Liver (tissue), 3 donors: ENCODE data around the gene SRPRB.

ENCODE experiments used
- CTCF ChIP-seq: fragments of 150-350 bp; IDR thresholded peaks from 2 replicates; pipeline ENCODE4 v1.5.1; 2017; ENCODE audit warnings: improper control_type of control experiment, low read depth, low read length; ENCODE audit not compliant: missing input control
- EGR1 ChIP-seq, 2 donors: IDR thresholded peaks; 2 replicates each; pipeline ENCODE4 v1.6.1; 2016 to 2018; ENCODE audit warnings: antibody characterized with exemption in 2 of 2, low read depth in 2 of 2
- GABPA ChIP-seq, 2 donors: IDR thresholded peaks in 1 of 2; conservative IDR thresholded peaks in 1 of 2; 2 replicates each; pipeline ENCODE4 v1.6.1; 2016; ENCODE audit warnings: antibody characterized with exemption in 2 of 2, mild to moderate bottlenecking in 1 of 2, moderate library complexity in 1 of 2
- HNF4A ChIP-seq, 2 donors: conservative IDR thresholded peaks; 2 replicates each; pipeline ENCODE4 v1.6.1; 2016; ENCODE audit warnings: antibody characterized with exemption in 2 of 2, mild to moderate bottlenecking in 2 of 2
- HNF4G ChIP-seq: IDR thresholded peaks from 2 replicates; pipeline ENCODE4 v1.6.1; 2016; ENCODE audit warnings: antibody characterized with exemption
- JUND ChIP-seq, 2 donors: IDR thresholded peaks; 2 replicates each; pipeline ENCODE4 v1.6.1; 2016; ENCODE audit warnings: antibody characterized with exemption in 2 of 2
- REST ChIP-seq: IDR thresholded peaks from 2 replicates; pipeline ENCODE4 v1.6.1; 2016; ENCODE audit warnings: antibody characterized with exemption, mild to moderate bottlenecking
- RXRA ChIP-seq, 2 donors: IDR thresholded peaks; 2 replicates each; pipeline ENCODE4 v1.6.1; 2017 to 2018; ENCODE audit warnings: antibody characterized with exemption in 2 of 2, mild to moderate bottlenecking in 1 of 2
- SP1 ChIP-seq: IDR thresholded peaks from 2 replicates; pipeline ENCODE4 v1.6.1; 2018; ENCODE audit warnings: antibody characterized with exemption, mild to moderate bottlenecking
- TAF1 ChIP-seq: conservative IDR thresholded peaks from 2 replicates; pipeline ENCODE4 v1.6.1; 2016; ENCODE audit warnings: antibody characterized with exemption, mild to moderate bottlenecking
- YY1 ChIP-seq: IDR thresholded peaks from 2 replicates; pipeline ENCODE4 v1.6.1; 2016; ENCODE audit warnings: antibody characterized with exemption, mild to moderate bottlenecking
- ZBTB33 ChIP-seq: IDR thresholded peaks from 2 replicates; pipeline ENCODE4 v1.6.1; 2016; ENCODE audit warnings: antibody characterized with exemption
- TF ChIP-seq, protein P1 (sequence below): IDR thresholded peaks from 2 replicates; pipeline ENCODE4 v1.6.1; 2016; ENCODE audit warnings: antibody characterized with exemption
- donor health status: healthy.
- donor health status: healthy.

GRCh38 chr3:133849346-133849745 lies 43.7 kb downstream of the SRPRB start:
- TF ChIP-seq RXRA (IDR thresholded peaks at IDR 0.05) (no peak), GABPA (IDR thresholded peaks at IDR 0.05 in 1 of 2, conservative IDR thresholded peaks at IDR 0.05 in 1 of 2) (no peak), CTCF (no peak), TAF1 (no peak), HNF4A (conservative IDR thresholded peaks at IDR 0.05) (no peak), JUND (IDR thresholded peaks at IDR 0.05) (no peak), ZBTB33 (no peak), EGR1 (IDR thresholded peaks at IDR 0.05; ENCODE audit: low read depth in 2 of 2) (no peak), YY1 (no peak), HNF4G (no peak), REST (no peak), SP1 (no peak)
- TF ChIP-seq, protein P1, sequence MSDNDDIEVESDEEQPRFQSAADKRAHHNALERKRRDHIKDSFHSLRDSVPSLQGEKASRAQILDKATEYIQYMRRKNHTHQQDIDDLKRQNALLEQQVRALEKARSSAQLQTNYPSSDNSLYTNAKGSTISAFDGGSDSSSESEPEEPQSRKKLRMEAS, result no peak
